Trophoblast cell (in vitro differentiated cells and primary cell): Measurements from ENCODE around the gene C10orf143.

Experiments used
- DNase-seq, 2 donors: peaks; one replicate each; pipeline ENCODE4 v3.0.0-alpha.2; 2016
- H2AFZ ChIP-seq: 2 replicates; pipeline ENCODE4 v1.6.1; 2013; ENCODE audit warnings: low read length, moderate library complexity, mild to moderate bottlenecking; ENCODE audit not compliant: insufficient read depth, poor library complexity
- H2AK5ac ChIP-seq: 2 replicates; pipeline ENCODE4 v1.6.1; 2013; ENCODE audit warnings: mild to moderate bottlenecking, low read length
- H2BK120ac ChIP-seq: 2 replicates; pipeline ENCODE4 v1.6.1; 2013; ENCODE audit warnings: low read length, mild to moderate bottlenecking, moderate library complexity; ENCODE audit not compliant: insufficient read depth, poor library complexity
- H2BK12ac ChIP-seq: 2 replicates; pipeline ENCODE4 v1.6.1; 2013; ENCODE audit warnings: mild to moderate bottlenecking, low read length, moderate library complexity
- H2BK5ac ChIP-seq: 2 replicates; pipeline ENCODE4 v1.6.1; 2013; ENCODE audit warnings: low read length, low read depth, moderate library complexity, mild to moderate bottlenecking; ENCODE audit not compliant: poor library complexity
- H3K14ac ChIP-seq: 2 replicates; pipeline ENCODE4 v1.6.1; 2013; ENCODE audit warnings: mild to moderate bottlenecking, low read length
- H3K18ac ChIP-seq: 2 replicates; pipeline ENCODE4 v1.6.1; 2013; ENCODE audit warnings: mild to moderate bottlenecking, low read length
- H3K23ac ChIP-seq: 2 replicates; pipeline ENCODE4 v1.6.1; 2013; ENCODE audit warnings: low read length
- H3K27ac ChIP-seq: 2 replicates; pipeline ENCODE4 v1.5.1; 2013; ENCODE audit warnings: low read depth, mild to moderate bottlenecking, inconsistent platforms, low read length, moderate library complexity
- H3K27me3 ChIP-seq: 2 replicates; pipeline ENCODE4 v1.6.1; 2013; ENCODE audit warnings: inconsistent platforms, mild to moderate bottlenecking, low read length, moderate library complexity; ENCODE audit not compliant: insufficient read depth
- H3K36me3 ChIP-seq, 2 experiments: 1 replicate in 1 of 2; 2 replicates in 1 of 2; pipeline ENCODE4 v1.6.1; 2013; ENCODE audit warnings: low read length in 2 of 2, mild to moderate bottlenecking in 2 of 2, moderate library complexity in 1 of 2; ENCODE audit not compliant: insufficient read depth in 2 of 2, control insufficient read depth in 1 of 2
- H3K4ac ChIP-seq: 2 replicates; pipeline ENCODE4 v1.6.1; 2013; ENCODE audit warnings: low read depth, mild to moderate bottlenecking, low read length, moderate library complexity
- H3K4me1 ChIP-seq, 2 experiments: 1 replicate in 1 of 2; 2 replicates in 1 of 2; pipeline ENCODE4 v1.6.1; 2013; ENCODE audit warnings: low read length in 2 of 2, mild to moderate bottlenecking in 2 of 2, moderate library complexity in 1 of 2; ENCODE audit not compliant: insufficient read depth in 2 of 2, control insufficient read depth in 1 of 2
- H3K4me2 ChIP-seq: 2 replicates; pipeline ENCODE4 v1.6.1; 2013; ENCODE audit warnings: inconsistent platforms, mild to moderate bottlenecking, low read length, moderate library complexity
- H3K4me3 ChIP-seq: 2 replicates; pipeline ENCODE4 v1.5.1; 2013; ENCODE audit warnings: mild to moderate bottlenecking, low read depth, low read length, inconsistent platforms
- H3K79me1 ChIP-seq: one replicate; pipeline ENCODE4 v1.6.1; 2013; ENCODE audit warnings: low read length
- H3K79me2 ChIP-seq: 2 replicates; pipeline ENCODE4 v1.6.1; 2013; ENCODE audit warnings: low read length, mild to moderate bottlenecking; ENCODE audit not compliant: control insufficient read depth, insufficient read depth, poor library complexity
- H3K9ac ChIP-seq: 2 replicates; pipeline ENCODE4 v1.6.1; 2013; ENCODE audit warnings: mild to moderate bottlenecking, low read length
- H3K9me3 ChIP-seq: 2 replicates; pipeline ENCODE4 v1.6.1; 2013; ENCODE audit warnings: low read depth, mild to moderate bottlenecking, control low read depth, inconsistent platforms, low read length; ENCODE audit not compliant: insufficient read depth
- H4K12ac ChIP-seq: 2 replicates; pipeline ENCODE4 v1.6.1; 2013; ENCODE audit warnings: low read depth, mild to moderate bottlenecking, low read length, moderate library complexity
- H4K8ac ChIP-seq: 2 replicates; pipeline ENCODE4 v1.6.1; 2013; ENCODE audit warnings: low read depth, mild to moderate bottlenecking, low read length, moderate library complexity
- H4K91ac ChIP-seq: one replicate; pipeline ENCODE4 v1.6.1; 2013; ENCODE audit warnings: low read depth, mild to moderate bottlenecking, low read length, moderate library complexity
- WGBS: extraction: QIAGEN DNeasy Blood & Tissue Kit; methylation state at CpG from one replicate; pipeline ENCODE4 v1.1.7; 2013; ENCODE audit warnings: missing lambda C conversion rate; ENCODE audit not compliant: insufficient read length, insufficient coverage; ENCODE audit errors: extremely low coverage; 5-methylcytosine and 5-hydroxymethylcytosine counted together

Gene C10orf143

DNA sequence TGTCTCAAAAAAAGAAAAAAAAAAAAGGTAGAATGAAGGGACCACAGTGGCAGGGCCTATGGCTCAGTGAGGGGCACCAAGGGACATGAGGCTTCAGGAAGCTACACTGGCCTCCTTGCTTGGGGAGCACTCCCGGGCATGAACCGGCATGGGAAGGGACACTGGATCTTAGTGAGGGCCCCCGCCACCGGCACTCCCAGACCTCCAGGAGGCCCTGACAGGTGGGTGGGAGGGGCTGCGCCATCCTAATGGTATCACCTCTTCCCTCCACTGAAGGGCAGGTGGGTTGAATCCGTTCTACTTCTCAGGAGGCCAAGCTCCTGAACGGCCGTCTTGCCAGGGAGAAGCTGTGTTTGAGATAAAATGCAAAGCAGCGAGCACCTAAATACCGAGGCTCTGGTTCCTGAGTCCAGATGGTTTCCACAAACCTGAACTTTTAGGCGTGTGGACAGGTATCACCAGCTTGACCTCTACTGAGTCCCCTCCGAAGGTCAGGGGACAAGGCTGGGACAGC lies 69.8 kb downstream of the C10orf143 start:
- Histone ChIP-seq H3K4ac (no peak overlapping the region), H3K9ac (no peak overlapping the region), H2BK5ac (no peak overlapping the region), H3K79me1 (no peaks in the 10 kb centered on the region), H3K23ac (no peak overlapping the region), H3K14ac (no peak overlapping the region), H3K79me2 (no peaks in the 10 kb centered on the region), H2BK12ac (no peak overlapping the region), H3K4me3 (no peak overlapping the region), H3K9me3 (peaks cover 3% of the 10 kb centered on the region), H4K8ac (no peak overlapping the region), H4K91ac (no peak overlapping the region), H2AFZ (no peak overlapping the region), H2AK5ac (no peak overlapping the region), H3K36me3 (no peaks in the 10 kb centered on the region), H3K27me3 (no peaks in the 10 kb centered on the region), H3K4me2 (no peak overlapping the region), H3K18ac (no peak overlapping the region), H3K4me1 (no peaks in the 10 kb centered on the region), H2BK120ac (no peak overlapping the region), H4K12ac (no peak overlapping the region), H3K27ac (no peak overlapping the region)
- no peak for DNase-seq
- no CpG with 5 or more reads among the region's 12 CpGs for WGBS

DNA sequence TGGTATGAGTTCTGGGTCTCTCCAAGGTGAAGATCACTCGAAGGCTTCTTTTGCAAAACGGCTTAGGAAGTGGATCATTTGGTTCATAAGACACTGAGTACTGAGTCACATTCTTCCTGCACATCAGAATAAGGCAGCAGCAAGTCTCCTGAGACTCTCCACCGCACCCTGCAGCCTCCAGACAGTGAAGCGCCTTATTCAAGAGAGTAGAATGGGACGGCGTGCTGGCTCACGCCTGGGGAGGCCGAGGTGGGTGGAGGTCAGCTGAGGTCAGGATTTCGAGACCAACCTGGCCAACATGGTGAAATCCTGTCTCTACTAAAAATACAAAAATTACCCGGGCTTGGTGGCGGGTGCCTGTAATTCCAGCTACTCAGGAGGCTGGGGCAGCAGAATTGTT lies 70.3 kb downstream of the C10orf143 start:
- Histone ChIP-seq H3K36me3 (no peaks in the 10 kb centered on the region), H3K18ac (no peak overlapping the region), H3K79me2 (no peaks in the 10 kb centered on the region), H3K4me2 (no peak overlapping the region), H3K4ac (no peak overlapping the region), H2AK5ac (no peak overlapping the region), H3K79me1 (no peaks in the 10 kb centered on the region), H3K4me1 (no peaks in the 10 kb centered on the region), H4K12ac (no peak overlapping the region), H2AFZ (no peak overlapping the region), H4K91ac (no peak overlapping the region), H3K27me3 (no peaks in the 10 kb centered on the region), H3K23ac (no peak overlapping the region), H3K9me3 (peaks cover 3% of the 10 kb centered on the region), H3K4me3 (no peak overlapping the region), H4K8ac (no peak overlapping the region), H3K27ac (no peak overlapping the region), H2BK12ac (no peak overlapping the region), H3K14ac (no peak overlapping the region), H2BK5ac (no peak overlapping the region), H2BK120ac (no peak overlapping the region), H3K9ac (no peak overlapping the region)
- no peak for DNase-seq
- no CpG with 5 or more reads among the region's 11 CpGs for WGBS

DNA sequence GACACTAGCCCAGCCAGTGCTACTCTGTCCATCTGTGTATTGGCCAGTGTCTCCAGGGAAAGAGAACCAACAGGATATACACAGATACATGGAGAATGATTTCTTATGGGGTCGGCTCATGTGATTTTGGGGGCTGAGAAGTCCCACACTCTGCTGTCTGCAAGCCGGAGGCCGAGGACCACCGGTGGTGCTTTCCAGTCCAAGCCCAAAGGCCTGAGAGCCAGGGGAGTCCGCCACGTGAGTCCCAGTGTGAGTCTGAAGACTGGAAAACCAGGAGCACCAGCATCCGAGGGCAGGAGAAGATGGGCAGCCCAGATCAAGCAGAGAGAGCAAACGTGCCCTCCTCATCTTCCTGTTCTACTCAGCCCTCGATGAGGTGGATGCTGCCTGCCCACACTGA lies 71.5 kb downstream of the C10orf143 start:
- no peak overlapping the region for H4K91ac ChIP-seq
- H3K27me3 ChIP-seq, result no peaks in the 10 kb centered on the region
- no peaks in the 10 kb centered on the region for H3K79me2 ChIP-seq
- H3K36me3 ChIP-seq, result no peaks in the 10 kb centered on the region
- H4K12ac ChIP-seq, result no peak overlapping the region
- DNase-seq, result no peak
- no peak overlapping the region for H2BK12ac ChIP-seq
- no peak overlapping the region for H3K14ac ChIP-seq
- H2BK5ac ChIP-seq, result no peak overlapping the region
- no peak overlapping the region for H2AK5ac ChIP-seq
- no peak overlapping the region for H3K27ac ChIP-seq
- no peak overlapping the region for H2BK120ac ChIP-seq
- no peak overlapping the region for H3K18ac ChIP-seq
- no peak overlapping the region for H3K4ac ChIP-seq
- H3K9me3 ChIP-seq, result peaks cover 3% of the 10 kb centered on the region
- H2AFZ ChIP-seq, result no peak overlapping the region
- no CpG with 5 or more reads among the region's 9 CpGs for WGBS
- H3K23ac ChIP-seq, result no peak overlapping the region
- H3K4me3 ChIP-seq, result no peak overlapping the region
- no peak overlapping the region for H4K8ac ChIP-seq
- H3K79me1 ChIP-seq, result no peaks in the 10 kb centered on the region
- H3K4me1 ChIP-seq, result no peaks in the 10 kb centered on the region
- no peak overlapping the region for H3K4me2 ChIP-seq
- H3K9ac ChIP-seq, result no peak overlapping the region

GRCh38 chr10:130038611-130039109 lies 72.0 kb downstream of the C10orf143 start:
- Histone ChIP-seq H4K91ac (no peak overlapping the region), H2BK5ac (no peak overlapping the region), H3K14ac (no peak overlapping the region), H2BK120ac (no peak overlapping the region), H3K4me2 (no peak overlapping the region), H2AFZ (no peak overlapping the region), H3K18ac (no peak overlapping the region), H2BK12ac (no peak overlapping the region), H3K23ac (no peak overlapping the region), H3K4me1 (no peaks in the 10 kb centered on the region), H3K9me3 (peaks cover 3% of the 10 kb centered on the region), H3K4ac (no peak overlapping the region), H4K12ac (no peak overlapping the region), H3K9ac (no peak overlapping the region), H3K4me3 (no peak overlapping the region), H3K79me1 (no peaks in the 10 kb centered on the region), H3K27me3 (no peaks in the 10 kb centered on the region), H3K79me2 (no peaks in the 10 kb centered on the region), H2AK5ac (no peak overlapping the region), H3K36me3 (no peaks in the 10 kb centered on the region), H3K27ac (no peak overlapping the region), H4K8ac (no peak overlapping the region)
- no peak for DNase-seq
- no CpG with 5 or more reads among the region's 8 CpGs for WGBS
